Measurements from ENCODE around the gene ZNF423. TPM values are rescaled to one million over a fixed set of nuclear protein-coding genes. Genes with fewer than 3 reads are reported as not detected.
A peak's percentile ranks its signal among the peaks of the same experiment; 100 is the strongest.

The ZNF423 gene
- total RNA-seq, 1 donor from 2014 or later: 49.8 TPM

DNA sequence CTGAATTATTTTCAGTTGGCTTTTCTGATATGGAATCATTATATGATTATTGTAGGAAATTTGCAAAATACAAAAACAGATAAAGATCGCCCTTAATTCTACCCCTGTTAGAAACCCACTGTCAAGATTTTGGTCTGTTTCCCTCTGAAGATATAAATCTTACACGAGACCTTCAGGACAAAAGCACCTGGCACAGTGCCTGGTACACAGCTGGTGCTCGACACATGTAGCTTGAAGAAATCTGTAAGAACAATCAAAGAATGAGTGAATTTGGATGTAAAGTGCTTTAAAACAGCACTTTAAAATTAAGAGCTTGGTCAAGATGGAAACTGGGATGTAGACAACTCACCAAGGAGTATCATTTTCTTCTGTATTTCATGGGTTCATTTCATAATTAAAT lies 301.2 kb downstream of the ZNF423 start:
- no peaks in the 10 kb centered on the region for H3K27me3 Mint-ChIP-seq
- TF ChIP-seq, protein P1, sequence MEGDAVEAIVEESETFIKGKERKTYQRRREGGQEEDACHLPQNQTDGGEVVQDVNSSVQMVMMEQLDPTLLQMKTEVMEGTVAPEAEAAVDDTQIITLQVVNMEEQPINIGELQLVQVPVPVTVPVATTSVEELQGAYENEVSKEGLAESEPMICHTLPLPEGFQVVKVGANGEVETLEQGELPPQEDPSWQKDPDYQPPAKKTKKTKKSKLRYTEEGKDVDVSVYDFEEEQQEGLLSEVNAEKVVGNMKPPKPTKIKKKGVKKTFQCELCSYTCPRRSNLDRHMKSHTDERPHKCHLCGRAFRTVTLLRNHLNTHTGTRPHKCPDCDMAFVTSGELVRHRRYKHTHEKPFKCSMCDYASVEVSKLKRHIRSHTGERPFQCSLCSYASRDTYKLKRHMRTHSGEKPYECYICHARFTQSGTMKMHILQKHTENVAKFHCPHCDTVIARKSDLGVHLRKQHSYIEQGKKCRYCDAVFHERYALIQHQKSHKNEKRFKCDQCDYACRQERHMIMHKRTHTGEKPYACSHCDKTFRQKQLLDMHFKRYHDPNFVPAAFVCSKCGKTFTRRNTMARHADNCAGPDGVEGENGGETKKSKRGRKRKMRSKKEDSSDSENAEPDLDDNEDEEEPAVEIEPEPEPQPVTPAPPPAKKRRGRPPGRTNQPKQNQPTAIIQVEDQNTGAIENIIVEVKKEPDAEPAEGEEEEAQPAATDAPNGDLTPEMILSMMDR (IDR thresholded peaks at IDR 0.05; ENCODE audit: unreplicated experiment): no peak
- no peak for DNase-seq (ENCODE audit: low spot score, unreplicated experiment)
- H3K27ac Mint-ChIP-seq: no peak overlapping the region
- H3K4me1 Mint-ChIP-seq (ENCODE audit: low read depth): peaks cover 7% of the 10 kb centered on the region
- no peaks in the 10 kb centered on the region for H3K9me3 Mint-ChIP-seq (ENCODE audit: low read depth)
- no peak overlapping the region for H3K4me3 Mint-ChIP-seq (ENCODE audit: low read depth)
- no peaks in the 10 kb centered on the region for H3K36me3 Mint-ChIP-seq (ENCODE audit: insufficient read depth)

DNA sequence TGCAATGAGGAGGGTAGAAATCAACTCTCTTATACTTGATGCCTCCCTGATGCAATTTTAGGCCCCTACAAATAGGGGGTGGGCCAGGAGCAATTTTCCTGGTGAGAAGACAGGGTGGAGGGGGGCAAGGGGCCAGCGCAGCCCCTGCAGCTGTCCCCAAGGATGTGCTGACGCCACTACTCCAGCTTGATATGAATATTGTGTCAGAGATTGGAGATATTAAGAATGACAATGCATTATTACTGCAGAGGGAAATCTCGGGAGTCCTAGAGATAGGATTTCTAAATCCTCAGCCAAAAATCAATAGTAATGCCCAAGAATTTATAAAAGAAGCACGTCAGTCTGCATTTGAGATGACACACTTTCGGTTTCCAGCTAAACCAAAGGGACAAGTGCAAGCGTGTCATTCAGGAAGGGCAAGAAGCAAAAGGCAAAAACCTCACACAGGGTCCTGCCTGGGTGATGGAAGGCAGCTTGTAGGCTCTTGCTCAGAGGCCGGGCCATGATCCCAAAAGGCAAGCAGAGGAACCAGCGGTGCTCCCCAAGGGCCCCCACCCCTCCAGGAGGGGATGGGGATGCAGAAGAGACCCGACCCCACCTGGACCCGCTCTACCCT lies 303.5 kb downstream of the ZNF423 start:
- no peak for DNase-seq (ENCODE audit: low spot score, unreplicated experiment)
- H3K9me3 Mint-ChIP-seq (ENCODE audit: low read depth): no peaks in the 10 kb centered on the region
- H3K36me3 Mint-ChIP-seq (ENCODE audit: insufficient read depth): no peaks in the 10 kb centered on the region
- peaks cover 7% of the 10 kb centered on the region for H3K4me1 Mint-ChIP-seq (ENCODE audit: low read depth)
- H3K27ac Mint-ChIP-seq: no peak overlapping the region
- TF ChIP-seq, protein P1 (IDR thresholded peaks at IDR 0.05; ENCODE audit: unreplicated experiment): no peak
- no peaks in the 10 kb centered on the region for H3K27me3 Mint-ChIP-seq
- H3K4me3 Mint-ChIP-seq (ENCODE audit: low read depth): no peak overlapping the region

DNA sequence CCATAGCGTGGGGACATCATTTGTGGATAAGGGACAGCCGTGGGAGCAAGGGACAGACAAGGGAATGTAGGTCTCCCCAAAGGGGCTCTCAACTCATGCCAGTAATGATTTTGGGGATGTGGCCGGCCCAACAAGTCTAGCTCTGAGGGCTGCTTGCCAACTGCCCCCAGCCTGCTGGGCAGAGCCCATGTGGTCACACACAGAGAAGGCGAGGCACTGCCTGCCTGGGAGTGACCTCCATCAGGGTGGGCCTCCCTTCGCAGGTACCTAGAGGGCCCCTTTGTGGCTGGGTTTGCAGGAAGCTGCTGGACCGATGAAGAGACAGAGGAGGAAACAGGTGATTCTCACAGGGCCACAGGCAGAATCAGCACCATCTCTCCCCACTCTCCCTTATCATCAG lies 305.2 kb downstream of the ZNF423 start:
- Mint-ChIP-seq H3K27ac (no peak overlapping the region), H3K4me3 (ENCODE audit: low read depth) (no peak overlapping the region), H3K36me3 (ENCODE audit: insufficient read depth) (no peaks in the 10 kb centered on the region), H3K27me3 (no peaks in the 10 kb centered on the region), H3K9me3 (ENCODE audit: low read depth) (no peaks in the 10 kb centered on the region), H3K4me1 (ENCODE audit: low read depth) (peaks cover 8% of the 10 kb centered on the region)
- TF ChIP-seq, protein P1 (IDR thresholded peaks at IDR 0.05; ENCODE audit: unreplicated experiment): no peak
- no peak for DNase-seq (ENCODE audit: low spot score, unreplicated experiment)

GRCh38 chr16:49550140-49550539 lies 305.8 kb downstream of the ZNF423 start:
- Mint-ChIP-seq H3K9me3 (ENCODE audit: low read depth) (no peaks in the 10 kb centered on the region), H3K27me3 (no peaks in the 10 kb centered on the region), H3K4me1 (ENCODE audit: low read depth) (peaks cover 8% of the 10 kb centered on the region), H3K36me3 (ENCODE audit: insufficient read depth) (no peaks in the 10 kb centered on the region), H3K27ac (no peak overlapping the region), H3K4me3 (ENCODE audit: low read depth) (no peak overlapping the region)
- TF ChIP-seq, protein P1 (IDR thresholded peaks at IDR 0.05; ENCODE audit: unreplicated experiment): no peak
- DNase-seq (ENCODE audit: low spot score, unreplicated experiment): no peak

DNA sequence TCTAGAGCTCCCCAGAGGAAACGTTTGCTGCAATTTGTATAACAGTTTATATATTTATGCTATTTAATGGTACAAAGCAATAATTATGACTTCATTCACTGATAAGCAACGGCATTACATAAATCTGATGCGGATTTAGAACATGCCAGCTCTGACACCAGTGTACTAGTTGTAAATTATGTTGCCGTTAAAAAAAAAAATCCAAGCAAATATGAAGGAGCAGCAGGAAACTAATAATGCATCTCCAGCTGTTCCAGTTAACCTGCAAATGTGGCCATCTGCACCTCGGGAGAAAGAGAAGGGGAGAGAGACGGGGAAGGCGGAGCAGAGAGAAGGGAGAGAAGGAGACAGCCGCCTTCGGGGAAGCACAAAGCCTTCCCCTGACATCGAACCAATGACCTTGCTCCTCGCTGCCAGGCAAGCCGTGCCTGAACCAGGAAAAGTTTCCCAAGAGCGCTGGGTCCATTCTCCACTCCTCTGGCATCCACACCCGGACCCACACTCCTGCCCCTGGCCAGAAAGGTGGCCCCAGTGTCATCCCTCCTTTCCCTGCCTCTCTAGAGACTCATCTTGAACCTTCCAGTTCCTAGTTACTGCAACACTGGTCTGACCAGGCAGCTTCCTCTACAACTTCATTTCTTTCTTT lies 307.5 kb downstream of the ZNF423 start:
- TF ChIP-seq, protein P1 (IDR thresholded peaks at IDR 0.05; ENCODE audit: unreplicated experiment): no peak
- no peaks in the 10 kb centered on the region for H3K36me3 Mint-ChIP-seq (ENCODE audit: insufficient read depth)
- peak overlapping the region; percentile 33 for H3K27ac Mint-ChIP-seq
- peaks cover 8% of the 10 kb centered on the region for H3K4me1 Mint-ChIP-seq (ENCODE audit: low read depth)
- H3K4me3 Mint-ChIP-seq (ENCODE audit: low read depth): no peak overlapping the region
- DNase-seq (ENCODE audit: low spot score, unreplicated experiment): no peak
- H3K27me3 Mint-ChIP-seq: no peaks in the 10 kb centered on the region
- H3K9me3 Mint-ChIP-seq (ENCODE audit: low read depth): no peaks in the 10 kb centered on the region
